GM23338 (cell line): ENCODE results near the gene GAK. TPM values are rescaled to one million over a fixed set of nuclear protein-coding genes. Genes with fewer than 3 reads are reported as not detected.

Experiments used
- ATAC-seq: fragments of 200-7000 bp; cut with Tn5 transposase; 3 replicates; pipeline ENCODE4 v1.9.1; 2020
- DNase-seq: peaks from one replicate; pipeline ENCODE4 v3.0.0-alpha.2; 2015; ENCODE audit warnings: low spot score
- H2AFZ ChIP-seq: fragments of 200-600 bp; sonication (generic); 2 replicates; pipeline ENCODE4 v1.8.0; 2016; ENCODE audit warnings: antibody characterized with exemption, mild to moderate bottlenecking, moderate library complexity
- H3F3A ChIP-seq: fragments of 200-600 bp; sonication (generic); replicated peaks from 2 replicates; pipeline ENCODE4 v1.8.0; 2017; ENCODE audit warnings: antibody characterized with exemption, mixed run types, low read depth
- H3K27ac ChIP-seq: fragments of 200-600 bp; sonication (generic); 2 replicates; pipeline ENCODE4 v1.6.1; 2016; ENCODE audit warnings: low read depth
- H3K27me3 ChIP-seq: fragments of 200-600 bp; sonication (generic); 2 replicates; pipeline ENCODE4 v1.8.0; 2016; ENCODE audit warnings: mild to moderate bottlenecking, mixed run types, moderate library complexity; ENCODE audit not compliant: insufficient read depth
- H3K36me3 ChIP-seq: fragments of 200-600 bp; sonication (generic); 2 replicates; pipeline ENCODE4 v1.8.0; 2016; ENCODE audit warnings: mild to moderate bottlenecking; ENCODE audit not compliant: insufficient read depth
- H3K4me1 ChIP-seq: fragments of 200-600 bp; sonication (generic); 2 replicates; pipeline ENCODE4 v1.8.0; 2016; ENCODE audit warnings: mild to moderate bottlenecking, moderate library complexity; ENCODE audit not compliant: insufficient read depth
- H3K4me2 ChIP-seq: fragments of 200-600 bp; sonication (generic); 2 replicates; pipeline ENCODE4 v1.7.1; 2017; ENCODE audit warnings: mixed run types
- H3K4me3 ChIP-seq: fragments of 200-600 bp; sonication (generic); 2 replicates; pipeline ENCODE4 v1.6.1; 2016; ENCODE audit warnings: mixed run types
- H3K79me2 ChIP-seq: fragments of 200-600 bp; sonication (generic); replicated peaks from 2 replicates; pipeline ENCODE4 v1.8.0; 2017; ENCODE audit warnings: mild to moderate bottlenecking; ENCODE audit not compliant: insufficient read depth
- H3K9me2 ChIP-seq: fragments of 200-600 bp; sonication (generic); 2 replicates; pipeline ENCODE4 v1.8.0; 2017; ENCODE audit not compliant: insufficient read depth
- H4K20me1 ChIP-seq: fragments of 200-600 bp; sonication (generic); replicated peaks from 2 replicates; pipeline ENCODE4 v1.8.0; 2017; ENCODE audit warnings: mild to moderate bottlenecking; ENCODE audit not compliant: insufficient read depth
- H3K27ac Mint-ChIP-seq: 2 replicates; pipeline ENCODE4 v1.8.0; 2020; ENCODE audit warnings: inconsistent platforms, mild to moderate bottlenecking, moderate library complexity, mixed read lengths
- H3K27me3 Mint-ChIP-seq: 3 replicates; pipeline ENCODE4 v1.8.0; 2022; ENCODE audit warnings: low read depth, mild to moderate bottlenecking, moderate library complexity, mixed read lengths, inconsistent platforms; ENCODE audit not compliant: insufficient read depth, poor library complexity
- H3K36me3 Mint-ChIP-seq: 3 replicates; pipeline ENCODE4 v1.8.0; 2021; ENCODE audit warnings: low read depth, mild to moderate bottlenecking, inconsistent platforms, moderate library complexity, mixed read lengths
- H3K4me1 Mint-ChIP-seq: 3 replicates; pipeline ENCODE4 v1.8.0; 2020; ENCODE audit warnings: mild to moderate bottlenecking, inconsistent platforms, mixed read lengths
- H3K4me3 Mint-ChIP-seq: 3 replicates; pipeline ENCODE4 v1.8.0; 2021; ENCODE audit warnings: moderate library complexity, mild to moderate bottlenecking, inconsistent platforms, mixed read lengths
- H3K9me3 Mint-ChIP-seq: 3 replicates; pipeline ENCODE4 v1.8.0; 2020; ENCODE audit warnings: moderate library complexity, mild to moderate bottlenecking, inconsistent platforms, mixed read lengths
- CREB1 ChIP-seq: fragments of 250-450 bp; sonication (Bioruptor Pico); IDR thresholded peaks from 2 replicates; pipeline ENCODE4 v1.5.0; 2020; ENCODE audit warnings: low read depth, mild to moderate bottlenecking, moderate library complexity
- ZNF462 ChIP-seq: fragments of 250-450 bp; sonication (Bioruptor Pico); IDR thresholded peaks from 2 replicates; pipeline ENCODE4 v1.5.0; 2020; ENCODE audit warnings: mild to moderate bottlenecking, moderate library complexity
- polyA plus RNA-seq: library from polyadenylated mRNA; unstranded; fragments of >200 nt; fragmentation: Nextera tagmentation; extraction: Ambion mirVana; gene quantifications from 2 replicates; pipeline ENCODE4 v1.2.1, GENCODE V29; 2016
- total RNA-seq: library from RNA; depleted of rRNA; stranded (reverse); fragments of >200 nt; shearing (Covaris generic); gene quantifications from 2 replicates; pipeline ENCODE4 v1.2.3, GENCODE V29; 2014
- TF ChIP-seq, protein P1 (sequence below): IDR thresholded peaks from 2 replicates; pipeline ENCODE4 v1.6.1; 2016; ENCODE audit warnings: antibody characterized with exemption

Gene GAK
- total and polyA plus RNA-seq, 2 experiments from 2014 or later, result 48.5 to 124 TPM

- TF ChIP-seq ZNF462 (no peak), CREB1 (CRISPR knock-in tag) (no peak)
Measured at GRCh38 chr4:893995-894705, 38.0 kb downstream of the GAK start (continued).

DNA sequence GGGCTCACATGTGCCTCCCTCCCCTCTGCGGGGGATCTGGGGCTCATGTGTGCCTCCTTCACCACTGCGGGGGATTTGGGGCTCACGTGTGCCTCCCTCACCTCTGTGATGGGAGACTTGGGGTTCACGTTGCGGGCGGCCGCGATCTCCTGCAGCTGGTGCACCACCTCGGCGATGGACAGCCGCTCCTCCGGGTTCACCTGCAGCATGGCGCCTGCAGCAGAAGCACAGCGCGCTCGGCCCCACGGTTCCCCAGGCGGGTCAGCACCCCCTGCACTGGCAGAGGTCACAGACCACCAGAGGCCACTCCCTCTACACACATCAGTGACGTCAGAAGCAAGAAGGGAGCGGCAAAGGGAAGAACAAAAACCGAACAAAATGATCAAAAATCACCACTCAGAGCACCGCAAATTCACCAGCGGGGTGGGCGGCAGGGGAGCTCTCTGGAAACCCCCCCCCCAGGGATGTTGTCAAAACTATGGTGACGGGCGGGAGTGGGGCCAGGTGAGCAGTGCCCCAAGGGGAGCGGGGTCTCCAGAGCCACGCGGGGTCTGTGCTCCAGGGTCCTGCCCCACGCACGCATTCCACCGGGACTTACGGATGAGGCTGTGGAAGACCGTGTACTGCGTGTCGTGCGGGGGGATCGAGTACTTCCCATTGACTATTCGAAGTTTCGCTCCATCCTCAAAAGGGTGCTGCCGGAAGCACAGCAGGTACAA lies 38.7 kb downstream of the GAK start:
- no peak overlapping the region for H3K27ac ChIP-seq
- no peaks in the 10 kb centered on the region for H3K9me3 Mint-ChIP-seq
- H3K27me3 Mint-ChIP-seq, result peaks cover 11% of the 10 kb centered on the region
- H3F3A ChIP-seq, result 0 out of 2 replicates have a peak, but pooled peaks cover 3% of the 10 kb centered on the region
- H3K4me2 ChIP-seq, result no peak overlapping the region
- no peak for TF ChIP-seq CREB1 (CRISPR knock-in tag)
- TF ChIP-seq, protein P1, sequence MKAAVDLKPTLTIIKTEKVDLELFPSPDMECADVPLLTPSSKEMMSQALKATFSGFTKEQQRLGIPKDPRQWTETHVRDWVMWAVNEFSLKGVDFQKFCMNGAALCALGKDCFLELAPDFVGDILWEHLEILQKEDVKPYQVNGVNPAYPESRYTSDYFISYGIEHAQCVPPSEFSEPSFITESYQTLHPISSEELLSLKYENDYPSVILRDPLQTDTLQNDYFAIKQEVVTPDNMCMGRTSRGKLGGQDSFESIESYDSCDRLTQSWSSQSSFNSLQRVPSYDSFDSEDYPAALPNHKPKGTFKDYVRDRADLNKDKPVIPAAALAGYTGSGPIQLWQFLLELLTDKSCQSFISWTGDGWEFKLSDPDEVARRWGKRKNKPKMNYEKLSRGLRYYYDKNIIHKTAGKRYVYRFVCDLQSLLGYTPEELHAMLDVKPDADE, result no peak
- ATAC-seq, result no peak
- no peaks in the 10 kb centered on the region; the same call in 2 of the 3 replicates for H3K36me3 Mint-ChIP-seq
- no peaks in the 10 kb centered on the region for H3K36me3 ChIP-seq
- no peaks in the 10 kb centered on the region; the same call in 1 of the 2 replicates for H4K20me1 ChIP-seq
- DNase-seq, result no peak
- no peaks in the 10 kb centered on the region for H3K4me1 Mint-ChIP-seq
- no peaks in the 10 kb centered on the region for H3K9me2 ChIP-seq
- H3K27me3 ChIP-seq, result no peaks in the 10 kb centered on the region
- H3K4me1 ChIP-seq, result no peaks in the 10 kb centered on the region
- H3K4me3 Mint-ChIP-seq, result no peak overlapping the region
- H2AFZ ChIP-seq, result no peak overlapping the region
- H3K4me3 ChIP-seq, result no peak overlapping the region
- no peaks in the 10 kb centered on the region for H3K79me2 ChIP-seq
- no peak overlapping the region; the same call in 1 of the 2 replicates for H3K27ac Mint-ChIP-seq
